ENCODE measurements around the gene CNNM3.
"Not testable (repeated sequence)": the region's sequence is repeated elsewhere in the genome, so short reads cannot be mapped to it uniquely, and the experiment has no call there.

Gene CNNM3
- total RNA-seq = 2.0 to 14.1 (median 7.3) reads per million in 18 experiments

- DNase-seq = peak; percentile 93
Measured at GRCh38 chr2:96816127-96816835, at the start of gene CNNM3. TSS of gene CNNM3 (plus strand) at chr2:96816268. CDS start at chr2:96816278, 10 bp downstream.

DNA sequence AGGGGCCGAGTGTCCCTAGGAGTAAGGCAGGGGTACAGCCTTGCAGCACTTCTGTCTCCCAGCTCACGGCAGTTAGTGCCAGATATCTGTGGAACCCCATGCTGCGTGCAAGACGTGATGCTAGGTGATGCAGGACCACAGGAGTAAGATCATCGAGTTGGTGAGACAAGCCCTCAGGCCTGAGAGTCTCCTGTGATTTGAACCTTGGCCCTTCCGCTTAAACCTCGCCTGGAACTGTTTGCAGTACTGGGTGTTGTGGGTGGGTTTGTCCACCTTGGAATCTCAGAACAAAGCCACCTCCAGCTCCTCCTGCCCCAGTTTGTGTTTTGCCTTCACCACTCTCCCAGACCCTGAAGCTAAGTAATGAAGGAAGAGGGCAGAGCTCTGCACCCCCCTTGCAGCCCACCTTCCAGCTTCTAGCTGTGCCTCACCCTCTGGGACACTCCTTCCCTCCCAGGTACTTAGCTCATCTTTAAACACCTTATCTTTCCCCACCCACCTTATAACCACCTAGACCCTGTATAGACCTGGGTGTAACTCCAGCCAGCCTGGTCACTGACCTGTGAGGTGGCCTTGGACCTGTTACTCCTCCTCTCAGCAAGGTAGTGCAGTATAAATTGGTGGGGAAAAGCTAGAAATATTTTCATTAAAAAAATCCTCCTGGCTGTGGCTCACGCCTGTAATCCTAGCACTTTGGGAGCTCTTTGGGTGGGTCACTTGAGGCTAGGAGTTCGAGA lies 48.8 kb upstream of the CNNM3 start:
- no peak for DNase-seq

DNA sequence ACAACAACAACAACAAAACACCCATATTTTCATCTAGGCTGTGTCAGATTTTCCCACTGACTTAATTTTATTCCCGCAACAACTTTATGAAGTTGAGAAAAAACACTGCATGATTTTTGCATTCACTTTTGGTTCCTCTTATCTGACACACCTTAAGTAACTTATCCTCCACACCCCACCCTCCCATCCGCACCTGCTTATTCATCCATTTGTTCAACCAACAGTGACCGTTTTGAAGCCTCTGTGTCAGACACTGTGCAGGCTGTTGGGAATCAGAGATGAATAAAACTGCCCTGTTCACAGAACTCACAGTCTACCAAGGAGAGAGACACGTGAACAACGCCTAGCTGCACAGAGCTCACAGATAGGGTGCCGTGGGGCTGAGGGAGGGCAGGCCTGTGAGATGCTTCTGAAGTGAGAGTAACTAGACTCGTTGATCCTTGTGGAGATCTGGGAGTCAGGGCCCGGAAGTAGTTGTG lies 47.9 kb upstream of the CNNM3 start:
- no peak for DNase-seq

DNA sequence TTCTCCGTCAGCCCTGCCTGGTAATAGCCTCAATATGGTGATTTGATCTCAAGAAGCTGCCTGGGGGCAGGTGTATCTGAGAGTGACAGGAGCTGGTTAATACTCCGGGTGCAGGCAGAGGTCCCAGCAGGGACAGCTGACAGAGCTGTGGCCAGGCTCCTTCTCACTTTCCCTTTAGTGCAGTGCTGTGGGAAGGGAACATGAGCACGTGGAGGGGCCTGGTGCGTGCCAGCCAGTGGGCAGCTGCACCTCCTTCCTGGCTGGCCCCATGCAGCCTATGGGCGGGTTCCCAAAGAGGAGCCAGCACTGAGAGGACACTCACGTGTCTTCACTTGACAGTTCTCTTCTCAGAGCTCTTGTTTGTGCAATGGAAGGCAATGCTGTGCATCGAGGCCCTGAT lies 46.3 kb upstream of the CNNM3 start:
- peak; percentile 74 to 82 for DNase-seq

DNA sequence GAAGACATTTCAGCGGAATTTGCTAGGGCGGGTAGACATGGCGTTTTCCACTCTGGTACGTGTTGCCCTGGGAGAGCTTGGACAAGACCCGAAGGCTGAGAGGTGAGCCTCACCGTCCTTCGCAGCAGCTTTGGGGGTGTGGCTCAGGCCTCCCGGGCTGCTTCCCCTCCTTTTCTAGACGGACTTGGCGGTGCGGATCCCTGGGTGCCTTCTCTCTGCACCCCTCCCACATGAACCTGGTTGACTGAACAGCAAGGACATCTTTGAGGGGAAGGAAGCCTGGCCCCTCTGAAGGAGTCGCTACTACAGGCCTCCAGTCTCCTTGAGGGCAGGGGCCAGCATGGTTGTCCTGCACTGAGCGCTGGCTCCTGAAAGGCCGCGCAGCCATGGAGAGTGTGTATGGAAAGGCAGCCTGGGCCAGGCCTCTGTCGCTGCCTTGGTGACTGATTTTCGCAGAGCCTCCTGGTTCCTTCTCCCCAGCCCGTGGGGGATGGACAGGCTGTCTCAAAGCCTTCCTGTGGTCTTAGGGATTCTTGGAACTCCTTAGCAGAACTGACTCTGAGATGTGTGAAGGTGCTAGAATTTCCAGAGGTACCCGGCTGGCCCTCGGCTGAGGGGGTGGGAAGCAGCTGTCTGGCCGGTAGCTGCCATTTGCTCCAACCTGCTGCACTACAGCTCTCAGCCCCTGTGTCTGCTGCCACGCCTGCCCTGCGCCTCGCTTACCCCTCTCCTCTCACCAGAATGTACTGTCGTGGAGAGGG lies 45.4 kb upstream of the CNNM3 start:
- DNase-seq = no peak

GRCh38 chr2:96771796-96772618 lies 44.1 kb upstream of the CNNM3 start:
- DNase-seq = no peak

GRCh38 chr2:96772903-96773671 lies 43.0 kb upstream of the CNNM3 start:
- DNase-seq = no peak

DNA sequence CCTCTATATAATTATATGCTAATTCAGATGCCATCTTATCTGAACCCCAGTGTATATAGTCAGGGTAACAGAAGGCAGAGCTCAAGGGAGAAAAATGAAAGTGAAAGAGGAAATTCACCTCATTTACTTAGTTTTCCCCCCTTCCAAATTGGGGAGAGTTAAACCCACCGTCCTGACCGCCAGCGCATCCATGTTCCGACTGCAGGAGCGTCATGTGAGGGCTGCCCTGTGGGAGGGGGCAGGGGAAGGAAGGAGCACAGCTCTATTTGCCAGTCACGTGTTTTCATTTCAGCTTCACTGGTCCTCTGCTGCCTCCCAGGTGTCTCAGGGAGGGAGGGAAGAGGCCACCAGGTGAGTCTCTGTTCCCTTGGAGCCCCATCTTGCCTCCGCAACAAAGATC lies 42.1 kb upstream of the CNNM3 start:
- DNase-seq = peak; percentile 6 to 20

DNA sequence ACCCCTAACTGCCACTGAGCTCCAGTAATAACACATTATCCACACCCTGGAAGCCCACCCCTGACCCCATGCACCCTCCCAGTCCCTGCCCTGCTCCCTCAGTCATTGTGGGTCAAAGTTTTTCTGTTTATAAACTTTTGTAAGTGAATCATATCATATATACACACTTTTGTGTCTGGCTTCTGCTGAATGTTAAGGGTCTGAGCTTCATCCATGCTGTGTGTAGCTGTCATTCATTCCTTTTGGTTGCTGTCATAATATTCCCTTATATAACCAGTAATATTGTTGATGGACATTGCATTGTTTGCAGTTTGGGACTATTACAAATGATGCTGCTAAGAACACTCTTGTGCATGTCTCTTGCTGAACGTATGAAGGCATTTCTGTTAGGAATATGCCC lies 40.9 kb upstream of the CNNM3 start:
- no peak for DNase-seq

DNA sequence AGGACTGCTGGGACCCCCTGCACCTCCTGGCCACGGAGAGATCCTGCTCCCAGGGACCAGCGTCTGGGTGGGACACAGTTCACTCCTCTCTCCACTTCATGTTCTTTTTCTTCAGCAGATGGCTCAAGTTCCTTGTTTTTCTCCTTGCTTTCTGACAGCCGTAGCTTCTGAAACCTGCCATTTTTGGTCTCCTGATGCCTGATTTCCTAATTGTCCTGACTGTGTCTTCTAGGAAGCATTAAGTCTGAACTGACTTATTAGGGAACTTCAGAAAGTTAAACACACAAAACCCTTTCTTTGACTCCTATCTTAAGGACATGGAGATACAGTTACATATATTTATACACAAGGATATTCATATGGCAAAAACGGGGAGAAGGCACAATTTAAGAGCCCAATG lies 32.7 kb upstream of the CNNM3 start:
- DNase-seq = peak; percentile 78 to 83

DNA sequence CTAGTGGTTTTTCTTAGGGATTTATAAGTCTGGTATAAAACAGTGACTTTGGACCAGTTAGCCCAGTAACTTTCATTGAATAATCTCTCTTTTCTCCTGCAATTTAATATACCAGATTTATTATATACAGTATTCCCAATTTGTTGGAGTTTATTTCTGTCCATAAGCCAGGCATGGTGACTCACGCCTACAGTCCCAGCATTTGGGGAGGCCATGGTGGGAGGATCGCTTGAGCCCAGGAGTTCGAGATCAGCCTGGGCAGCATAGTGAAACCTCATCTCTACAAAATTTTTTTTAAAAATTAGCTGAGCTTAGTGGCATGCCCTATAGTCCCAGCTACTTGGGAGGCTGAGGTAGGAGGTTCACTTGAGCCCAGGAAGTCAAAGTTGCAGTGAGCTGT lies 28.7 kb upstream of the CNNM3 start:
- DNase-seq = no peak

DNA sequence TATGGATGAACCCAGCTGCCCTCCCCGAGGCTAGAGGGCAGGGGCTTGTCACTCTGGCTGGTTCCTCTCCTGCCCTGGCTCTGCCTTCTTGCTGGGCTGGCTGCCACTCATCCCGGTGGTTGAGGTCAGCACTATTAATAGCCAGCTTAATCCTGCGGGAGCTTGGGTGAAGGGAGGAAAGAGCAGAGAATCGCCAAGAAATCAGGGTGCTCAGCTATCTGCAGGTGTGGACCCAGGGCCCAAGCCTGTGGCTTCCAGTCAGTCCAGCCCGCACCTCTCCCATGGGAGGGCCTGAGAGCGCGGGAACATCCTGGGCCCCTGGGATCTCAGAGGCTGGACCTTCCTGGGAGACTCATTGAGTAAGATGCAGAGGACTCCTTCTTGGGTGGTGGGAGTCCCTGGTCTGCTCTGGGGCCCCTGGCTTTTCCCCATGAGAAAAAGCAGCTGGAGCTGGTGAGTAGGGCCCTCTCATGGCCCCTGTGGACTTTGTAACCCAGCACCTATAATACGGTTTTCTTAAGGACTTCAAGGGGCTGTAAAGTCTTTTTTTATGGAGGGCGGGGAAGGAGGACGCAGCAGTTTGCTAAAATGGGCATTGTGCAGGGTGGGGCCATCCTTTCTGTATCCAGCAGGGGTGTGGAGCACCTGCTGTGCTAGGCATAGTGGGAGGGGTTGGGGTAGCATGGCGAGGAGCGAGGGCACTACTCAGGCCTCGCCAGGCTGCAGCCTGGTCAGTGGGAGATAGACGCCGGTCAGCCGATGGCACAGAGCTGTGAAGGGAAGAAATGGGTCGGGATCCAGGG lies 27.4 kb upstream of the CNNM3 start:
- DNase-seq = no peak

DNA sequence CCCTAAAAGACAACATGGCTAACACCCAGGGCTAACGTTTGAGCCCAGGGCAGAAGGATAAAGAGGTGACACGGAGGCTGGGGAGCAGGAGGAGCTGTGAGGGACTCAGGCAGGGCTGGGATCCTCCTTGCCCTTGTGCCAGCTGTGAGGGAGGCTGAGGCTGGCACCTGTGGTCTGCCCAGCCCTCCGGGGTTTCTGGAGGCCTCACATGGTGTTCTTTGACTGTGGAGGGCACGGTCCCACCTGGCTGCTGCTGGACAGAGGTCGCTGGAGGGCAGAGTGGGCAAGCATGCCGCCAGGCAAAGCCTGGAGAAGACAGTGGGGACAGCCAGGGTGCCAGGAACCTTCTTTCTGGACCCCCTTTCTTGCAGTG lies 26.8 kb upstream of the CNNM3 start:
- DNase-seq = no peak

GRCh38 chr2:96792772-96793749 lies 23.0 kb upstream of the CNNM3 start:
- no peak for DNase-seq

GRCh38 chr2:96795076-96795475 lies 21.0 kb upstream of the CNNM3 start:
- no peak for DNase-seq

GRCh38 chr2:96796497-96796896 lies 19.6 kb upstream of the CNNM3 start:
- not testable (repeated sequence) for DNase-seq

DNA sequence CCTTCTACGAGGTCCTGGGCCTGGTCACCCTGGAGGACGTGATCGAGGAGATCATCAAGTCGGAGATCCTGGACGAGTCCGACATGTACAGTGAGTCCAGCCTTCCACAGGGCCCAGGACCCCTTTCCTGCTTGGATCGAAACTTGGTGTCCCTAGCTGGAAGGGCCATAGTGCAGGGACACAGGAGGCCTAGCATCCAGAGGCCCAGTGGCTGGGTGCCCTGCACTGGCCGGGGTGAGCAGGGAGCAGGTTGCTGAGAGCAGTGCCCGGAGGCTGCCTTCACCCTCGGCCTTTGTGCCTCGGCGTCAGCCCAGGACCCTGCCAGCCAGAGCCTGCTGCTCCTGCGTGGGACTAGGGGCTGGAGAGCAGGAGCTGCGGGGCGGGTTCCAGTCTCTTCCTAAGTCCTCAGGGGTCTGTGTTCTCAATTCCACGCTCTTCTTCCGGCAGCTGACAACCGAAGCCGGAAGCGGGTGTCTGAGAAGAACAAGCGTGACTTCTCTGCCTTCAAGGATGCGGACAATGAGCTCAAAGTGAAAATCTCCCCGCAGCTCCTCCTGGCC lies 18.9 kb upstream of the CNNM3 start:
- DNase-seq = no peak

DNA sequence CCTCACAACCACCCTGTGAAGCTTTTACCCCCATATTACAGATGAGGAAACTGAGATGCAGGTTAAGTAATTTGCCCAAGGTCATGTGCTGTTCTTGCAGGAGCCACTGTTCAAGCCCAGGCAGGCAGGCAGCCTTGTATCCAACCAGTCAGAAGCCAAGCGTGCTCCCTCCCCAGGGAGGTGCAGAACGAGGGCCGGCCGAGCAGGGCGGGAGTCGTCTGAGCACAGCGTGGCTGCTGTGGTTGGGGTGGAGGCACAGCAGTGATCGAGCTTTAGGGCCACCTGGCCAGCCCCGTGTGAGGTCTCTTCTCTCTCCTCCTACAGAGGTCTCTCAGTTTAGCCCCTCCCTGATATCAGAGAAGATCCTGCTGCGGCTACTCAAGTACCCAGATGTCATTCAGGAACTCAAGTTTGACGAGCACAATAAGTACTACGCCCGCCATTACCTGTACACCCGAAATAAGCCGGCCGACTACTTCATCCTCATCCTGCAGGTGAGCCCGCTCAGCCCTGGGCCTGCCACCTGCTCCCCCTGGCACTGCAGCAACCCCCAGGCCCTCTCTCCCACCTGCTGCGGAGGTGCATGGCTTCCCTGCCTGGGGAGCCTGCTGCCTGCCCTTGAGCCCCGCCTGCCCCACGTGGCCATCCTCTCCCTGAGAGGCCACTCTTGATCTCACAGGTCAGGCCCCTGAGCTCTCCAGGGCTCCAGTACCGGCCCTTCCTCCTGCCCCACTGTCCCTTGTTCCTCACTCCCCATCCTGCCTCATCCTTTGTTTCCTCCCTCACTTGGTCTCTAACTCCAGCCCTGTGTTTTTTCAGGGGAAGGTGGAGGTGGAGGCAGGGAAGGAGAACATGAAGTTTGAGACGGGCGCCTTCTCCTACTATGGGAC lies 17.1 kb upstream of the CNNM3 start:
- DNase-seq = no peak
